ENCODE data around the gene CLN3. TPM values are rescaled to one million over a fixed set of nuclear protein-coding genes. Genes with fewer than 3 reads are reported as not detected.
"Not testable (repeated sequence)": the region's sequence is repeated elsewhere in the genome, so short reads cannot be mapped to it uniquely, and the experiment has no call there.

The CLN3 gene
- total RNA-seq, 6 donors from 2014 or later = 39.5 to 96.4 (median 56.2) TPM

DNA sequence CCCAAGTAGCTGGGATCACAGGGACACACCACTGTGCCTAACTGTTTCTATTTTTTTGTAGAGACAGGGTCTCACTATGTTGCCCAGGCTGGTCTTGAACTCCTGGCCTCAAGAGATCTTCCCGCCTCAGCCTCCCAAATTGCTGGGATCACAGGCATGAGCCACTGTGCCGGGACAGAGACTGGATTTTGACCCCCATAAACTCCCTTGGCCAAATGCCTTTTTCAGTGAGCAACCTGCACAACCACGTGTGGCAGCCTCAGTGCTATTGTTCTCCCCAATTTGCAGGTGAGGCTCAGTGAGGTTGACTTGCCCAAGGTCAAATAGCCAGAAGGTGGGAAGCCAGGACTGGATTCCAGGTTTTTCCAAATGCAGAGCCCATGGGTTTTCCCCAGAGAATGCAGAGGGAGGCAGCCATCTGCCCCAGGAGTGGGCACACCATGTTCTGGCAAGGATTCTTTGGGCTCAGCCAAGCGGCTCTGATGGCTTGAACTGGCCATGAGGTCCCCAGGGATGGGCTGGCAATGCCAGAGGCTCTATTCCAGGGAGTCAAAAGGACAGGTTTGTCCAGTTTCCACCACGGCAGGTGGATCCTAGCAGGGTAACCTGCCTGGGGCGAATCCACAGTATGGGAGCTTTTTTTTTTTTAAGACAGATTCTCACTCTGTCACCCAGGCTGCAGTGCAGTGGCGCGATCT lies 13.0 kb upstream of the CLN3 start:
- Histone ChIP-seq H3K27ac (no peak overlapping the region), H3K4me3 (no peak overlapping the region), H3K36me3 (no peaks in the 10 kb centered on the region), H3K27me3 (no peaks in the 10 kb centered on the region), H3K9me3 (no peaks in the 10 kb centered on the region), H3K4me1 (peaks cover 0 to 10% (median 3%) of the 10 kb centered on the region in 4 donors)
- ATAC-seq (ENCODE audit: low FRiP score in 2 of 2) (no peak), DNase-seq (no peak)
- WGBS, 2 donors = 78 to 89% methylated on average over 8 of the region's 8 CpGs
- TF ChIP-seq POLR2AphosphoS5 (IDR thresholded peaks at IDR 0.05) (no peak), EP300 (IDR thresholded peaks at IDR 0.05) (no peak), POLR2A (IDR thresholded peaks at IDR 0.05) (no peak)
- TF ChIP-seq, protein P1, sequence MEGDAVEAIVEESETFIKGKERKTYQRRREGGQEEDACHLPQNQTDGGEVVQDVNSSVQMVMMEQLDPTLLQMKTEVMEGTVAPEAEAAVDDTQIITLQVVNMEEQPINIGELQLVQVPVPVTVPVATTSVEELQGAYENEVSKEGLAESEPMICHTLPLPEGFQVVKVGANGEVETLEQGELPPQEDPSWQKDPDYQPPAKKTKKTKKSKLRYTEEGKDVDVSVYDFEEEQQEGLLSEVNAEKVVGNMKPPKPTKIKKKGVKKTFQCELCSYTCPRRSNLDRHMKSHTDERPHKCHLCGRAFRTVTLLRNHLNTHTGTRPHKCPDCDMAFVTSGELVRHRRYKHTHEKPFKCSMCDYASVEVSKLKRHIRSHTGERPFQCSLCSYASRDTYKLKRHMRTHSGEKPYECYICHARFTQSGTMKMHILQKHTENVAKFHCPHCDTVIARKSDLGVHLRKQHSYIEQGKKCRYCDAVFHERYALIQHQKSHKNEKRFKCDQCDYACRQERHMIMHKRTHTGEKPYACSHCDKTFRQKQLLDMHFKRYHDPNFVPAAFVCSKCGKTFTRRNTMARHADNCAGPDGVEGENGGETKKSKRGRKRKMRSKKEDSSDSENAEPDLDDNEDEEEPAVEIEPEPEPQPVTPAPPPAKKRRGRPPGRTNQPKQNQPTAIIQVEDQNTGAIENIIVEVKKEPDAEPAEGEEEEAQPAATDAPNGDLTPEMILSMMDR (IDR thresholded peaks at IDR 0.05) = no peak

- H3K36me3 ChIP-seq = no peaks in the 10 kb centered on the region
- TF ChIP-seq, protein P1 (IDR thresholded peaks at IDR 0.05) = no peak
- TF ChIP-seq EP300 (IDR thresholded peaks at IDR 0.05) = no peak
- no peak for TF ChIP-seq POLR2A (IDR thresholded peaks at IDR 0.05)
- no peak for TF ChIP-seq POLR2AphosphoS5 (IDR thresholded peaks at IDR 0.05)
- no peak for ATAC-seq (ENCODE audit: low FRiP score in 2 of 2)
- no peak overlapping the region for H3K4me3 ChIP-seq
- DNase-seq = no peak
- H3K4me1 ChIP-seq = peaks cover 0 to 10% (median 3%) of the 10 kb centered on the region in 4 donors
- 87 to 88% methylated on average over 8 to 15 of the region's 15 CpGs for WGBS, 2 donors
- no peak overlapping the region for H3K27ac ChIP-seq
- H3K27me3 ChIP-seq = no peaks in the 10 kb centered on the region
- no peaks in the 10 kb centered on the region for H3K9me3 ChIP-seq
Observed at GRCh38 chr16:28503470-28504259, 11.8 kb upstream of the CLN3 start.

DNA sequence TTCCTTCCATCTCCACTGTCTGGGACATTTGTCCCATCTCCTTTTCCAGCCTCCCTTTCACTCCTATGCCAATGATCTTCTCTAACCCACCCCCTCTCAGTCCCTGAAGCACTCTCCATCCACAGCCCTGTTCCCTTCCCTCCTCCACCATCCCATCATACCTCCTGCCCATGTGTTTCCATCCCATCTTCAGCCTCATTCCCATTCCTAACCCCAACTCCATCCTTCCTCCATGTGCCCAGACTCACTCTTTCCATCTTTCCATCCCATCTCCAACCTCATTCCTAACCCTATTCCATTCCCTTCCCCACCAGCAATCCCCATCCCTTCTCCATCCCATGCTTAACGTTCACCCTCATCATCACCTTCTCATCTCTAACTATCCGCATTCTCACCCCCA lies 10.4 kb upstream of the CLN3 start:
- Histone ChIP-seq H3K4me1 (peaks cover 0 to 3% (median 0%) of the 10 kb centered on the region in 4 donors), H3K4me3 (no peak overlapping the region), H3K27me3 (no peaks in the 10 kb centered on the region), H3K36me3 (no peaks in the 10 kb centered on the region), H3K9me3 (no peaks in the 10 kb centered on the region), H3K27ac (no peak overlapping the region)
- TF ChIP-seq POLR2A (IDR thresholded peaks at IDR 0.05) = no peak
- DNase-seq (no peak), ATAC-seq (ENCODE audit: low FRiP score in 2 of 2) (no peak)
- WGBS, 2 donors = 72 to 74% methylated on average over 2 of the region's 2 CpGs

GRCh38 chr16:28501258-28502232 lies 9.7 kb upstream of the CLN3 start:
- H3K9me3 ChIP-seq = no peaks in the 10 kb centered on the region
- no peaks in the 10 kb centered on the region for H3K36me3 ChIP-seq
- no peaks in the 10 kb centered on the region for H3K4me1 ChIP-seq
- no peak overlapping the region for H3K4me3 ChIP-seq
- no peak for DNase-seq
- 84 to 88% methylated on average over 14 to 19 of the region's 19 CpGs for WGBS, 2 donors
- TF ChIP-seq POLR2AphosphoS5 (IDR thresholded peaks at IDR 0.05) (no peak), EP300 (IDR thresholded peaks at IDR 0.05) (no peak), POLR2A (IDR thresholded peaks at IDR 0.05) (no peak)
- TF ChIP-seq, protein P1 (IDR thresholded peaks at IDR 0.05) = no peak
- no peak for ATAC-seq (ENCODE audit: low FRiP score in 2 of 2)
- H3K27me3 ChIP-seq = no peaks in the 10 kb centered on the region
- H3K27ac ChIP-seq = no peak overlapping the region

- not testable (repeated sequence) for H3K4me1 ChIP-seq; H3K4me3 ChIP-seq; DNase-seq; H3K27ac ChIP-seq; H3K9me3 ChIP-seq; H3K27me3 ChIP-seq; ATAC-seq (ENCODE audit: low FRiP score in 2 of 2); H3K36me3 ChIP-seq
- WGBS, 2 donors = 80 to 84% methylated on average over 18 of the region's 18 CpGs
Observed at GRCh38 chr16:28500476-28501180, 8.8 kb upstream of the CLN3 start.
